ENCODE data around the gene CNTN6.

- TF ChIP-seq FOXP2 (optimal IDR thresholded peaks at IDR 0.05; ENCODE audit: borderline replicate concordance, extremely low read depth, extremely low read length, insufficient read depth): no peak
- TF ChIP-seq SIN3A (IDR thresholded peaks at IDR 0.05; ENCODE audit: borderline replicate concordance, insufficient read depth, low read length): no peak
Observed at GRCh38 chr3:1269808-1270207, 177.0 kb downstream of the CNTN6 start.
